Measurements from ENCODE around the gene MARK3.

The MARK3 gene

DNA sequence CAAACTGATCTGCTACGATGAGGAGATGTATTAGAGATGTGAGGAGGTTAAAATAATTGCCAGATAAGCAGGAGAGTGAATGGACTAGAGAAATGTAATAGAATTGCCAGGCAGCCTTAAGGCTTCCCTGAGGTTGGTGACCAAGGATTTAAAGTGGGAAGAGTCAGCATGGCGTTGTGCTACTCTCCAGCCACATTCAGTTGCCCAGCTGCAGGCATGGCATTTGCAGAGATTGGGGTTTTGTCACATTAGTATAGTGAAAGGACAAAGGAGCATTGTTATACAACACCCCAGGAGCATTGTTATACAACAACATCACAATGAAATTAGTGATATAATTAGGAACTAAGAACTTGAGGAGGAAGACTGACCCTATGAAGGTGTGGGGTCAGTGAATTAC, 31.7 kb downstream of the MARK3 start:
- Mint-ChIP-seq H3K9me3 (no peaks in the 10 kb centered on the region), H3K27ac (no peak overlapping the region), H3K36me3 (ENCODE audit: low read depth) (peaks cover 63% of the 10 kb centered on the region), H3K4me1 (peaks cover 23% of the 10 kb centered on the region), H3K27me3 (ENCODE audit: low read depth, poor library complexity) (peaks cover 3% of the 10 kb centered on the region), H3K4me3 (no peak overlapping the region)
- TF ChIP-seq, protein P1, sequence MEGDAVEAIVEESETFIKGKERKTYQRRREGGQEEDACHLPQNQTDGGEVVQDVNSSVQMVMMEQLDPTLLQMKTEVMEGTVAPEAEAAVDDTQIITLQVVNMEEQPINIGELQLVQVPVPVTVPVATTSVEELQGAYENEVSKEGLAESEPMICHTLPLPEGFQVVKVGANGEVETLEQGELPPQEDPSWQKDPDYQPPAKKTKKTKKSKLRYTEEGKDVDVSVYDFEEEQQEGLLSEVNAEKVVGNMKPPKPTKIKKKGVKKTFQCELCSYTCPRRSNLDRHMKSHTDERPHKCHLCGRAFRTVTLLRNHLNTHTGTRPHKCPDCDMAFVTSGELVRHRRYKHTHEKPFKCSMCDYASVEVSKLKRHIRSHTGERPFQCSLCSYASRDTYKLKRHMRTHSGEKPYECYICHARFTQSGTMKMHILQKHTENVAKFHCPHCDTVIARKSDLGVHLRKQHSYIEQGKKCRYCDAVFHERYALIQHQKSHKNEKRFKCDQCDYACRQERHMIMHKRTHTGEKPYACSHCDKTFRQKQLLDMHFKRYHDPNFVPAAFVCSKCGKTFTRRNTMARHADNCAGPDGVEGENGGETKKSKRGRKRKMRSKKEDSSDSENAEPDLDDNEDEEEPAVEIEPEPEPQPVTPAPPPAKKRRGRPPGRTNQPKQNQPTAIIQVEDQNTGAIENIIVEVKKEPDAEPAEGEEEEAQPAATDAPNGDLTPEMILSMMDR (IDR thresholded peaks at IDR 0.05), result no peak
- no peak for DNase-seq

DNA sequence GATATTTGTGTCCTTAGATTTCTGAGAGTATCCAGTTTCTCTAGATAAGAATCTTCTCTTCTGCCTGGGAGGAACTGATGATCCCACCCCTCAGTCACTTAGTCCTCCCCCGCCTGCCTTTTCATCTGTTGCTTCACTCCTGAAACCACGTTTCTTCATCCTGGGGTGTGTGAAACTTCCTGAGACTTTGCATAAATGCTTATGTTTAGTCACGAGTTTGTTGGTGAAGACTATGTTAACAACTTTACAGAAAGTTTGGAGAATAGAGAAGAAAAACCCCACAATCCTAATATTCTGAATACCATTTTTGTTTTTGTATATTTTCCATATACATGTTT, 33.2 kb downstream of the MARK3 start:
- H3K27me3 Mint-ChIP-seq (ENCODE audit: low read depth, poor library complexity), result peaks cover 3% of the 10 kb centered on the region
- H3K9me3 Mint-ChIP-seq, result no peaks in the 10 kb centered on the region
- peaks cover 23% of the 10 kb centered on the region for H3K4me1 Mint-ChIP-seq
- no peak for DNase-seq
- peak overlapping the region; percentile 72 for H3K27ac Mint-ChIP-seq
- H3K4me3 Mint-ChIP-seq, result no peak overlapping the region
- TF ChIP-seq, protein P1 (IDR thresholded peaks at IDR 0.05), result no peak
- peaks cover 66% of the 10 kb centered on the region for H3K36me3 Mint-ChIP-seq (ENCODE audit: low read depth)

DNA sequence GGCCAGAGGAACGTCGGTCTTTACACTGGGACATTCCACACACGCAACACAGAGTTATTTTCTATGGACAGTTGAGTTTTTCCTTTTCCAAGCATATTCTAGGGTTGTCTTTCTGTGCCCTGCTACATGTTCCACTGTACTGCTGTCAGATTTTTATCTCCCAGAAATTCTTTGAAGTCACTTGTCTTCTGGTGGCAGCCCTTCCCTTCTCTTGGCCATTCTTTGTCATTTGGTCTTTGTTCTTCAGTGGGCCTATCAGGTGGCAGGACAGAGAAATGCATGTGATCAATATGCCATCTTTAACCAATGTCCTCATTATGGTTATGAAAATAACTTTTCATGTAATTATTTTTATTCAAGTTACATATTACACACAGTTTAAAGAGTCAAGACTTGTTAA, 36.3 kb downstream of the MARK3 start:
- Mint-ChIP-seq H3K4me3 (no peak overlapping the region), H3K27ac (no peak overlapping the region)

DNA sequence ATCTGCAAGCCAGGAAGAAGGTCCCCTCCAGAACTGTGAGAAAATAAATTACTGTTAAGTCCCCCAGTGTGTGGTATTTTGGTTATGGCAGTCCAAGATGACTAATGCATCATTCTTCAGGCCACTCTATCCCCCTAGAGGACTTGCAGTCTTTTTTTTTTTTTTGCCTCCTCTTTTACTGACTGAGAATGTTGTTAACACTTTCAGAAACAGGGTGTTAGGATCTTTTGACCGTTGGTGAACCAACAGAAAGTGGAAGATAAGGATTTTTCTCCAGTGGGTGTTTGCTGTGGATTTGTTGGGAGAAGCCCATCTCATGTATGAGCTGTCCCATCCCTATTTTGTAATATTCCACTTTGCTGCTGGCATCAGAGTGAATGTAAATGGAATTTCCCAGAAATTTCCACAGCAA, 37.8 kb downstream of the MARK3 start:
- H3K9me3 Mint-ChIP-seq, result no peaks in the 10 kb centered on the region
- H3K36me3 Mint-ChIP-seq (ENCODE audit: low read depth), result peaks cover 39% of the 10 kb centered on the region

More for the DNA sequence above, 36.3 kb downstream of the MARK3 start:
- TF ChIP-seq, protein P1 (IDR thresholded peaks at IDR 0.05), result no peak
- DNase-seq, result no peak
- H3K27me3 Mint-ChIP-seq (ENCODE audit: low read depth, poor library complexity), result peaks cover 3% of the 10 kb centered on the region
- H3K36me3 Mint-ChIP-seq (ENCODE audit: low read depth), result peaks cover 54% of the 10 kb centered on the region
- no peaks in the 10 kb centered on the region for H3K9me3 Mint-ChIP-seq
- peaks cover 26% of the 10 kb centered on the region for H3K4me1 Mint-ChIP-seq

DNA sequence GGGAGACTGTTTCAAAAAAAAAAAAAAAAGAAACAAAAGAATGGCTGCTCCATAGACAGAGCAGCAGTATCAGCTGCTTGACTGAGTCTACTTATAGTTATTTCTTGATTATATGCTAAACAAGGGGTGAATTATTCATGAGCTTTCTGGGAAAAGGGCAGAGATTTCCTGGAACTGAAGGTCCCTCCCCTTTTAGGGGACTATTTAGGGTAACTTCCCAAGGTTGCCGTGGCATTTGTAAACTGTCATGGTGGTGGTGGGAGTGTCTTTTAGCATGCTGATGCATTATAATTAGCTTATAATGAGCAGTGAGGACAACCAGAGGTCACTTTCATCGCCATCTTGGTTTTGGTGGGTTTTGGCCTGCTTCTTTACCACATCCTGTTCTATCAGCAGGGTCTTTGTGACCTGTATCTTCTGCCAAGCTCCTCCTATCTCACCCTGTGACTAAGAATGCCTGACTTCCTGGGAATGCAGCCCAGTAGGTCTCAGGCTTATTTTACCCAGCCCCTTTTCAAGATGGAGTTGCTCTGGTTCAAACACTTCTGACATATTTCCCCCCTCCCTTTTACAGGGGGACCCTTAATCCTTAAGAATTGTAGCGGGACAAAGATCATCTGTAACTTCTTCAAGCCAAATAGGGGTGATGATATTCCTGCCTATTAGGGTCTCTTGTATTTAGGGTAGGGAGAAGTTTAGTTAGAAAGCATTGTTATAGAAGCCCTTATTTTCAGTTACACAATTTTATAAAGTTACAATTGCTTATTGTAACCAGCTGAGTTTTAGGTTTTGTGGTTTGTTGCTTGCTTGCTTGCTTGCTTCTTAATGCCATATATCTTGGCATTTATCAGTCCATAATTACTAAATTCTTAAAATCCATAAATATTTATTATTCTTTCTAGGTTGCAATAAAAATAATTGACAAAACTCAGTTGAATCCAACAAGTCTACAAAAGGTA, 42.5 kb downstream of the MARK3 start:
- Mint-ChIP-seq H3K4me3 (no peak overlapping the region), H3K4me1 (peaks cover 11% of the 10 kb centered on the region), H3K27ac (peak overlapping the region; percentile 13), H3K9me3 (no peaks in the 10 kb centered on the region), H3K36me3 (ENCODE audit: low read depth) (peaks cover 40% of the 10 kb centered on the region), H3K27me3 (ENCODE audit: low read depth, poor library complexity) (no peaks in the 10 kb centered on the region)
- no peak for DNase-seq
- TF ChIP-seq, protein P1 (IDR thresholded peaks at IDR 0.05), result no peak

More for the DNA sequence above, 37.8 kb downstream of the MARK3 start:
- TF ChIP-seq, protein P1 (IDR thresholded peaks at IDR 0.05), result no peak
- Mint-ChIP-seq H3K4me1 (peaks cover 18% of the 10 kb centered on the region), H3K27ac (no peak overlapping the region), H3K27me3 (ENCODE audit: low read depth, poor library complexity) (peaks cover 3% of the 10 kb centered on the region), H3K4me3 (no peak overlapping the region)
- no peak for DNase-seq

Data from nephron progenitor cell (in vitro differentiated cells).